RWPE2 (cell line): ENCODE data around the gene TNNT2.

Experiments
- ATAC-seq: fragments of 200-7000 bp; cut with Tn5 transposase; 3 replicates; pipeline ENCODE4 v1.9.1; 2021; ENCODE audit warnings: low read depth
- DNase-seq: peaks from one replicate; pipeline ENCODE4 v3.0.0-alpha.2; 2020; ENCODE audit warnings: low spot score
- H3K27ac ChIP-seq: fragments of 450-650 bp; 2 replicates; pipeline ENCODE4 v1.5.1; 2017; ENCODE audit warnings: mild to moderate bottlenecking; ENCODE audit not compliant: poor library complexity, severe bottlenecking
- H3K27me3 ChIP-seq: fragments of 250-450 bp; sonication (Bioruptor Pico); 2 replicates; pipeline ENCODE4 v1.5.1; 2021; ENCODE audit warnings: mild to moderate bottlenecking, moderate library complexity; ENCODE audit not compliant: insufficient read depth, poor library complexity, severe bottlenecking
- H3K36me3 ChIP-seq: fragments of 250-450 bp; sonication (Bioruptor Pico); 2 replicates; pipeline ENCODE4 v1.5.1; 2020; ENCODE audit warnings: low read depth, mild to moderate bottlenecking, moderate library complexity
- H3K4me1 ChIP-seq: fragments of 250-450 bp; sonication (Bioruptor Pico); 2 replicates; pipeline ENCODE4 v1.5.1; 2021; ENCODE audit warnings: mild to moderate bottlenecking, moderate library complexity; ENCODE audit not compliant: insufficient read depth, poor library complexity, severe bottlenecking
- H3K4me3 ChIP-seq: fragments of 250-450 bp; sonication (Bioruptor Pico); 2 replicates; pipeline ENCODE4 v1.5.1; 2021; ENCODE audit warnings: mild to moderate bottlenecking, moderate library complexity; ENCODE audit not compliant: severe bottlenecking
- H3K9me3 ChIP-seq: fragments of 250-450 bp; sonication (Bioruptor Pico); 2 replicates; pipeline ENCODE4 v1.5.1; 2021; ENCODE audit warnings: mild to moderate bottlenecking, moderate library complexity; ENCODE audit not compliant: severe bottlenecking
- TF ChIP-seq, protein P1 (sequence below): fragments of 450-650 bp; IDR thresholded peaks from one replicate; pipeline ENCODE4 v1.5.1; 2017; ENCODE audit warnings: mild to moderate bottlenecking, moderate library complexity; ENCODE audit not compliant: poor library complexity, severe bottlenecking

Gene TNNT2

DNA sequence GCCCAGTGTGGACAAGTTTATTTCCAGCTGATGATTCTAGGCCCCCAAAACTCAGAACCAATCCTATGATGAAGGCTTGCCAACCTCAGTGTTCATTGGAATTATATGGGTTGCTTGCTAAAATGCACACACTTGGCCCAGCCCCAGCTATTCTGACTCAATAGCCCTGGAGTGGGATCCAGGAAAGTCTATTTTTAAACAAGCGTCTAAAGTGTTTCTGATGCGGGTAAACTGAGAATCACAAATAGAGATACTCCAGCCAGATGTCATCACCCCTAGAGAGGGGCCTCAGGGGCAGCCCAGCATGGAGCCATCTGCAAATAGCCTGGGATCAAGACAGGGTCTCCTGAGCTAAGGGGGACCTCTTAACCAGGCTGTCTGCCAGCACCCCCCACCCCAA lies 48.2 kb downstream of the TNNT2 start:
- Histone ChIP-seq H3K4me1 (no peaks in the 10 kb centered on the region), H3K4me3 (no peak overlapping the region), H3K36me3 (peaks cover 53% of the 10 kb centered on the region), H3K27me3 (no peaks in the 10 kb centered on the region), H3K27ac (no peak overlapping the region), H3K9me3 (no peaks in the 10 kb centered on the region)
- no peak for ATAC-seq
- TF ChIP-seq, protein P1, sequence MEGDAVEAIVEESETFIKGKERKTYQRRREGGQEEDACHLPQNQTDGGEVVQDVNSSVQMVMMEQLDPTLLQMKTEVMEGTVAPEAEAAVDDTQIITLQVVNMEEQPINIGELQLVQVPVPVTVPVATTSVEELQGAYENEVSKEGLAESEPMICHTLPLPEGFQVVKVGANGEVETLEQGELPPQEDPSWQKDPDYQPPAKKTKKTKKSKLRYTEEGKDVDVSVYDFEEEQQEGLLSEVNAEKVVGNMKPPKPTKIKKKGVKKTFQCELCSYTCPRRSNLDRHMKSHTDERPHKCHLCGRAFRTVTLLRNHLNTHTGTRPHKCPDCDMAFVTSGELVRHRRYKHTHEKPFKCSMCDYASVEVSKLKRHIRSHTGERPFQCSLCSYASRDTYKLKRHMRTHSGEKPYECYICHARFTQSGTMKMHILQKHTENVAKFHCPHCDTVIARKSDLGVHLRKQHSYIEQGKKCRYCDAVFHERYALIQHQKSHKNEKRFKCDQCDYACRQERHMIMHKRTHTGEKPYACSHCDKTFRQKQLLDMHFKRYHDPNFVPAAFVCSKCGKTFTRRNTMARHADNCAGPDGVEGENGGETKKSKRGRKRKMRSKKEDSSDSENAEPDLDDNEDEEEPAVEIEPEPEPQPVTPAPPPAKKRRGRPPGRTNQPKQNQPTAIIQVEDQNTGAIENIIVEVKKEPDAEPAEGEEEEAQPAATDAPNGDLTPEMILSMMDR = no peak
- DNase-seq = no peak

DNA sequence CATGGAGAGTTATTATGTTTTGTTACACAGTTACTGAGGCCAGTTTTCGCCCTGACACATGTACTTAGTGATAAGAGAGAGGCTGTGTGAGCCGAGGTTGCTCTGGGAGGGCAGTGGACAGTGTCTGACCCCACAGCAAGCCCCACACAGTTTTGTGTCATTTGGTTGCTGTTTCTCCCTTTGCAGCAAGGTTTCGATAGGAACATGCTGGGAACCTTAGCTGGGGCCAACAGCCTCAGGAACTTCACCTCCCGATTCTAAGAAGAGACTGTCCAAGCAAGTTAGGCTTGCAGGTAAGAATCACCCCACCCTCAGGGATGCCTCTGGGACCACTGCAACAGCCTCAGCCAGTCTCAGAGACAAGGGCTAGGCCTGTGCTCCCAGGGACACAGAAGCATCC lies 48.9 kb downstream of the TNNT2 start:
- Histone ChIP-seq H3K27me3 (no peaks in the 10 kb centered on the region), H3K4me1 (no peaks in the 10 kb centered on the region), H3K27ac (no peak overlapping the region), H3K9me3 (no peaks in the 10 kb centered on the region), H3K4me3 (no peak overlapping the region), H3K36me3 (peaks cover 60% of the 10 kb centered on the region)
- DNase-seq (no peak), ATAC-seq (no peak)
- TF ChIP-seq, protein P1 = no peak

DNA sequence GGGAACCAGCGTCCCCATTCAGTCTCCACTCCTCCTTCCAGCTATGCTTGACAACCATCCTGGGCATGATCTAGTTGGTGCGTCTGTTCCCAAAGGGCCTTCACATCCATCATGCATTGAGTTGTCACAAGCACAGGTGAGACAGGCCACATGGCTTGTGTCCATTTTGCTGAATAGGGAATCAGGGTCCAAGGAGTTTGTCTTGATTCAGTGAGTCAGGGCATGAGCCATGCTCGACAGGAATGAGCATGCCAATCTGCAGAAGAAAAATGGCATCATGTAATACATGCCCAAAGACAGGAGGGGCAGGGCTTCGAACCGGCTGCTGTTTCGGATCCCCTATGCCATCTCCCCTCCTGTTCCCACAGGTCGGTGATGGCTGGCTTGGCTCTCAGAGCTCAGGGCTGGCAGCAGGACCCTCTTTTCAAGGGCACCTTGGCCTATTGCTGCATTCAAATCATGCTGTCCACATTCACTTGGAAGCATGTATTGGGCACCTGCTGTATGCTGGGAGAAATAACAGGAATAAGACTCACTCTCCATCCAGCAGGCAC lies 49.7 kb downstream of the TNNT2 start:
- Histone ChIP-seq H3K27me3 (no peaks in the 10 kb centered on the region), H3K4me1 (no peaks in the 10 kb centered on the region), H3K9me3 (no peaks in the 10 kb centered on the region), H3K36me3 (peaks cover 68% of the 10 kb centered on the region), H3K27ac (no peak overlapping the region), H3K4me3 (no peak overlapping the region)
- TF ChIP-seq, protein P1 = no peak
- ATAC-seq (no peak), DNase-seq (no peak)

DNA sequence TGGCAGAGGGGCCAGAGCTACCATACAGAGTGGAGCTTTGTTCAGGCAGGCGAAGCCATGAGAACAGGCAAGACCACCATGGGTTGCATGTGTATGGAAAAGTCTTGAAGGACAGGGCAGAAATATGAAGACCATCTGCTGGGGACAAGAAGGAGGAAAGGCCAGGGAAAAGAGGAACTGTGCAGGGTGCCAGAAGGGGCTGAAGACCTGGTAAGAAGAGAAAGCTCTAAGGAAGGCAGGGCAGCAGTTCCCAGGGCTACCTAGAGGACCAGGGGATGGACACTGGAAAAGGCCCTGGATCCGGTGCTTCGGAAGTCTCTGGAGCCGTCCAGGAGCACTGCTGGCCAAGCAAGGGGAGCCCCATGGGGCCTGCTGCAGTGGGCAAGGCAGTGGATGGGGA lies 50.8 kb downstream of the TNNT2 start:
- H3K27me3 ChIP-seq = no peaks in the 10 kb centered on the region
- ATAC-seq (no peak), DNase-seq (no peak)
- no peaks in the 10 kb centered on the region for H3K4me1 ChIP-seq
- H3K27ac ChIP-seq = no peak overlapping the region
- no peak overlapping the region for H3K4me3 ChIP-seq
- no peaks in the 10 kb centered on the region for H3K9me3 ChIP-seq
- TF ChIP-seq, protein P1 = no peak
- H3K36me3 ChIP-seq = peaks cover 79% of the 10 kb centered on the region

DNA sequence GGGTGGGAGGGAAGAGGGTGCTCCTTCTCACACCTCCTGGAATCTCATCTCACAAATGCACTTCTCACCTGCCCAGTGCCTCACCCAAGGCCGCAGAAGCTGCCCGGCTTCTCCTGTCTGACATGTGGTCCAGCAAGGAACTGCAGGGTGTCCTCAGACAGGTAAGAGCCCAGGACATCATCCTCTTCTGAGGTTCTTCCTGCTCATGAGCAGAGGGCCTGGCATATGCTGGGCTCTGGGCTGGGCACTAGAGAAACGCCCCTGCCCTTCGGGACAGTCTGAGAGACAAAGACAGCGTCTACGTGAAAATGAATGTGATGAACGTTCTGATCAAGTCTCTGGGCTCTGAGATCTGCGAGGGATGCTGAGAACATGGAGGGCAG lies 51.8 kb downstream of the TNNT2 start:
- H3K9me3 ChIP-seq = no peaks in the 10 kb centered on the region
- no peak for DNase-seq
- no peak for ATAC-seq
- H3K4me3 ChIP-seq = no peak overlapping the region
- peaks cover 86% of the 10 kb centered on the region for H3K36me3 ChIP-seq
- TF ChIP-seq, protein P1 = no peak
- no peaks in the 10 kb centered on the region for H3K4me1 ChIP-seq
- no peaks in the 10 kb centered on the region for H3K27me3 ChIP-seq
- no peak overlapping the region for H3K27ac ChIP-seq
